ENCODE data around the gene CRY2.
"Not testable (repeated sequence)": the region's sequence is repeated elsewhere in the genome, so short reads cannot be mapped to it uniquely, and the experiment has no call there.

The CRY2 gene

GRCh38 chr11:45832811-45833441 lies 14.3 kb upstream of the CRY2 start:
- TF ChIP-seq, protein P1, sequence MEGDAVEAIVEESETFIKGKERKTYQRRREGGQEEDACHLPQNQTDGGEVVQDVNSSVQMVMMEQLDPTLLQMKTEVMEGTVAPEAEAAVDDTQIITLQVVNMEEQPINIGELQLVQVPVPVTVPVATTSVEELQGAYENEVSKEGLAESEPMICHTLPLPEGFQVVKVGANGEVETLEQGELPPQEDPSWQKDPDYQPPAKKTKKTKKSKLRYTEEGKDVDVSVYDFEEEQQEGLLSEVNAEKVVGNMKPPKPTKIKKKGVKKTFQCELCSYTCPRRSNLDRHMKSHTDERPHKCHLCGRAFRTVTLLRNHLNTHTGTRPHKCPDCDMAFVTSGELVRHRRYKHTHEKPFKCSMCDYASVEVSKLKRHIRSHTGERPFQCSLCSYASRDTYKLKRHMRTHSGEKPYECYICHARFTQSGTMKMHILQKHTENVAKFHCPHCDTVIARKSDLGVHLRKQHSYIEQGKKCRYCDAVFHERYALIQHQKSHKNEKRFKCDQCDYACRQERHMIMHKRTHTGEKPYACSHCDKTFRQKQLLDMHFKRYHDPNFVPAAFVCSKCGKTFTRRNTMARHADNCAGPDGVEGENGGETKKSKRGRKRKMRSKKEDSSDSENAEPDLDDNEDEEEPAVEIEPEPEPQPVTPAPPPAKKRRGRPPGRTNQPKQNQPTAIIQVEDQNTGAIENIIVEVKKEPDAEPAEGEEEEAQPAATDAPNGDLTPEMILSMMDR (IDR thresholded peaks at IDR 0.05; ENCODE audit: low read depth, low read length), result no peak
- no peak for TF ChIP-seq MAX (IDR thresholded peaks at IDR 0.05; ENCODE audit: low read depth, low read length)
- H3K4me3 ChIP-seq (ENCODE audit: low read depth, low read length), result no peak overlapping the region
- DNase-seq (ENCODE audit: low read depth), result no peak

DNA sequence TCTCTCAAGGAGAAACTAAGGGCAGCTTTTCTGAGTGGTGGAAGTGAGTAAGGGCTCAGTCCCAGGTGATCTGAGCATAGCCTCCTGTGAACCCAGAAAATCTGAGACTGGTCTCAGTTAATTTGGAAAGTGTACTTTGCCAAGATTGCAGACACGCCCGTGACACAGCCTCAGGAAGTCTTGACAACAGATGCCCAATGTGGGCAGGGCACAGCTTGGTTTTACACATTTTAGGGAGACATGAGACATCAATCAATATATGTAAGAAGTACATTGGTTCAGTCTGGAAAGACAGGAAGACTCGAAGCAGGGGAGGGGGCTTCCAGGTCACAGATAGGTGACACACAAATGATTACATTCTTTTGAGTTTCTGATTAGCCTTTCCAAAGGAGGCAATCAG lies 13.5 kb upstream of the CRY2 start:
- TF ChIP-seq MAX (IDR thresholded peaks at IDR 0.05; ENCODE audit: low read depth, low read length), result no peak
- TF ChIP-seq MYC (IDR thresholded peaks at IDR 0.05; ENCODE audit: low read depth, low read length), result no peak
- TF ChIP-seq, protein P1 (IDR thresholded peaks at IDR 0.05; ENCODE audit: low read depth, low read length), result no peak
- no peak for TF ChIP-seq POLR2A (IDR thresholded peaks at IDR 0.05; ENCODE audit: extremely low read depth, insufficient read length)
- no peak for DNase-seq (ENCODE audit: low read depth)
- no peak overlapping the region for H3K4me3 ChIP-seq (ENCODE audit: low read depth, low read length)

DNA sequence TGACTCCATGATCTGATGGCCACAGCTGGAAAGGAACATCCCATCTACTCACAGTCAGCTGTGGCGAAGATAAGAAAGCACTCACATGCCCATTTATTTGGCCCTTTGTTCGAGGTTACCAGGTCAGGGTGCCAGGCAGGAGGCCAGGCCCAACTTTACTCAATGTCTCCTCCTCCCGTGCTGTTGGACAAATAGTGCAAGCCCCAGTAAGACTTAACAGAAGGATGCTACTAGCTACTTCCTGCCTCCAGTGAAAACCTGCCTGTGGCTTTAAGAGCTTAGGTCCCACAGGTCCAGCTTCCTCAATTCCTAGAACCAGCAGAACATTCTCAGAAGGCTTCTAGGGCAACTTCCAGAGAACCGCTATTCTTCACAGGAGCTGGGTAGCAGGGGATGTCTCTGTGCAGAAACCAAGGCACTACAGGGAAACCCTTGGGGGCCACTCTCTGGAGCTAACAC lies 12.9 kb upstream of the CRY2 start:
- H3K4me3 ChIP-seq (ENCODE audit: low read depth, low read length), result no peak overlapping the region
- DNase-seq (ENCODE audit: low read depth), result peak; percentile 19
- TF ChIP-seq, protein P1 (IDR thresholded peaks at IDR 0.05; ENCODE audit: low read depth, low read length), result no peak
- TF ChIP-seq MYC (IDR thresholded peaks at IDR 0.05; ENCODE audit: low read depth, low read length) (no peak), MAX (IDR thresholded peaks at IDR 0.05; ENCODE audit: low read depth, low read length) (no peak), POLR2A (IDR thresholded peaks at IDR 0.05; ENCODE audit: extremely low read depth, insufficient read length) (no peak)

DNA sequence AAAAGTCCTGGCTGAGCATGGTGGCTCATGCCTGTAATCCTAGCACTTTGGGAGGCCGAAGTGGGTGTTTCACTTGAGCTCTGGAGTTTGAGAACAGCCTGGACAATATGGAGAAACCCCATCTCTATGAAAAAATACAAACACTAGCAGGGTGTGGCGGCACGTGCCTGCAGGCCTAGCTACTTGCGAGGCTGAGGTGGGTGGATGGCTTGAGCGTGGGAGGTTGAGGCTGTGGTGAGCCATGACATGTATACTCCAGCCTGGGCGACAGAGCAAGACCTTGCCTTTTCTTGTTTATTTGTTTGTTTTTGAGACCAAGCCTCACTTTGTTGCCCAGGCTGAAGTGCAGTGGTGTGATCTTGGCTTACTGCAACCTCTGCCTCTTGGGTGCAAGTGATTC lies 8.1 kb upstream of the CRY2 start:
- TF ChIP-seq POLR2A (IDR thresholded peaks at IDR 0.05; ENCODE audit: extremely low read depth, insufficient read length), result no peak
- TF ChIP-seq, protein P1 (IDR thresholded peaks at IDR 0.05; ENCODE audit: low read depth, low read length), result no peak
- TF ChIP-seq MYC (IDR thresholded peaks at IDR 0.05; ENCODE audit: low read depth, low read length), result no peak
- TF ChIP-seq MAX (IDR thresholded peaks at IDR 0.05; ENCODE audit: low read depth, low read length), result no peak
- H3K4me3 ChIP-seq (ENCODE audit: low read depth, low read length), result no peak overlapping the region
- DNase-seq (ENCODE audit: low read depth), result no peak

DNA sequence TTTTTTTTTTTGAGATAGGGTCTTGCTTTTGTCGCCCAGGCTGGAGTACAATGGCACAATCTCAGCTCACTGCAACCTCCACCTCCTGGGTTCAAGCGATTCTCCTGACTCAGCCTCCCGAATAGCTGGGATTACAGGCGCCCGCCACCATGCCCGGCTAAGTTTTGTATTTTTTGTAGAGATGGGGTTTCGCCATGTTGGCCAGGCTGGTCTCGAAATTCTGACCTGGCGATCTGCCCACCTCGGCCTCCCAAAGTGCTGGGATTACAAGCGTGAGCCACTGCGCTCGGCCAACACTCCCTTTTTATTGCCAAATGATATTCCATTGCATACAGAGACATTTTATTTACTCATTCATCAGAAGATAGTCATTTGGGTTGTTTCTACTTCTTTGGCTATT lies 7.0 kb upstream of the CRY2 start:
- H3K4me3 ChIP-seq (ENCODE audit: low read depth, low read length); DNase-seq (ENCODE audit: low read depth): not testable (repeated sequence)

DNA sequence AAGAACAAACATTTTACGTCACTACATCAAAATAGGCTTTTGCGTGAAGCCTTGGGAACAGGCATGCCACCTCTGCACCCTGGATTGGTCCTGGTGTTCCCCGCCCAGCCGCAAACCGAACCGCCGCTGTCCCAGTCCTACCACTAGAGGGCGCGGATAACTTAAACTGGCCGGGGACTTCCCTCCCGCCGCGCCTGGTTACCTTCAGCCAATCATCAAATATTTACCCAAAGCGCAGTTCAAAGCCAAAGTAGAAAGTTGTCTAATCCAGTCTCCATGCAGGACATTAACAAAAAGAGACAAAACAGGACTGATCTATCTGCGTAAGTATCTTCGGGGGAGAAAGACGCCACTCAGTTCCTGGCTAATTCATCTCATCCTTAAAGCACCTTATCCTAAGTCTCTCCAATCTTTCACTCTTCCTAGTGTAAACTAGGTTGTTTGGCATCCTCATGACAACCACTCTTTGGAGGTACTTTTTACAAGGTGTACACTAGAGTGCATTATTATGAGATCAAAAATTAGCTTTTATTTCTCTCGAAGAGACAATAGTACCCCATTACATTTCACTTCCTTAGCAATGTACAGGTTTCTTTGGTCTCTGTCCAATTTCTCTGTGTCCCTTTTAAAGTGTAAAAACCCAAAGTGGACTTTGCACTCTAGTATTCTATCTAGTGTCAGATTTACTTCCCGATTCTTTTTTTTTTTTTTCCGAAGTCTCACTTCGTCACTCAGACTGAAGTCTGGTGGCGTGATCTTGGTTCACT lies 3.9 kb upstream of the CRY2 start:
- H3K4me3 ChIP-seq (ENCODE audit: low read depth, low read length), result no peak overlapping the region
- no peak for TF ChIP-seq MAX (IDR thresholded peaks at IDR 0.05; ENCODE audit: low read depth, low read length)
- TF ChIP-seq, protein P1 (IDR thresholded peaks at IDR 0.05; ENCODE audit: low read depth, low read length), result peak; percentile 73
- peak; percentile 80 for DNase-seq (ENCODE audit: low read depth)
